ENCODE measurements around the gene RCAN2. TPM values are rescaled to one million over a fixed set of nuclear protein-coding genes. Genes with fewer than 3 reads are reported as not detected.
"Not testable (repeated sequence)": the region's sequence is repeated elsewhere in the genome, so short reads cannot be mapped to it uniquely, and the experiment has no call there.

The RCAN2 gene
- total RNA-seq, 1 experiment from 2014 or later: 4.7 TPM

DNA sequence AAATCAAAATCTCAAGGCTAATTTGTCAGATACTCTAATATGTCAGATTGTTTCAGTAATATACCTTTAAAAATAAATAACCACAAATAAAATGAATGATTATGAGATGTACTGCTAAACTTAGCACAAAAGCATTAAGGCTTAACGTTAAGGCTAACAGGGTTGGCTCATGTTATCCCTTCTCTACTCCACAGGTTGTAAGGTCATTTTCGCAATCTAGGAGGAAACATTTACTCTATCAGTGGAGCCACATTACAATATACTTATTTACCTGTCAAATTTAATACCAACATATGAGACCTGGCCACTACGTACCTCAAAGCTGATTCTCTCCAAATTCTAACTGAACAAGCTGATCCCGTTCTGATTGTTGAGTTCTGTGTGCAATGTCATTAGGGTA, 95.7 kb downstream of the RCAN2 start:
- Histone ChIP-seq H3K4me1 (ENCODE audit: low read length) (no peaks in the 10 kb centered on the region), H4K20me1 (ENCODE audit: insufficient read depth, low read depth, low read length) (no peaks in the 10 kb centered on the region), H3K9ac (ENCODE audit: low read length) (no peak overlapping the region), H3K27ac (ENCODE audit: low read length) (no peak overlapping the region), H3K36me3 (ENCODE audit: insufficient read depth, low read length) (no peaks in the 10 kb centered on the region), H2AFZ (ENCODE audit: low read length) (no peak overlapping the region), H3K27me3 (ENCODE audit: low read length) (no peaks in the 10 kb centered on the region), H3K79me2 (ENCODE audit: low read length) (no peaks in the 10 kb centered on the region), H3K9me2 (replicated peaks; ENCODE audit: insufficient read depth, low read length) (no peaks in the 10 kb centered on the region), H3K4me3 (ENCODE audit: low read length) (no peak overlapping the region), H3K9me3 (ENCODE audit: low read length) (no peaks in the 10 kb centered on the region), H3K4me2 (ENCODE audit: low read depth, low read length, poor library complexity, severe bottlenecking) (no peak overlapping the region)
- no peak for DNase-seq

DNA sequence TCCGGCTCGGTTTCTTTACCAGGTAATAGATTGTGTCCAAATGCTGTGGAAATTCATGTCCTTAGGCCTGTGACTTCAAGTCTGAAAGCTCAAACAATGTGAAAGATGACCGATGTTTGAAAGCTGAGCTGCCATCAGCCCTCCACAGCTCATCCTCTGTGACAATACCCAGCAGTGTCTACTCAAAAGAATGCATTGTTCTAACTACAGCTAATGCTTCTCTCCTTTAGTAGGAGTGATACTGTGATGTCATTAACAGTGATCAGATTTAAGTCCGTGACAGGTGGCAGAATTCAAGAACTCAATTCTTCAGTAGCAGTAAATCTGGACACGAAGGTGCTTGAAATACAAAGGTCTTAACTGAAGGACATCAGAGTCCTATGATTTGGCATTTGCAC, 97.3 kb downstream of the RCAN2 start:
- Histone ChIP-seq H2AFZ (ENCODE audit: low read length) (no peak overlapping the region), H3K27ac (ENCODE audit: low read length) (no peak overlapping the region), H3K9me3 (ENCODE audit: low read length) (no peaks in the 10 kb centered on the region), H3K4me2 (ENCODE audit: low read depth, low read length, poor library complexity, severe bottlenecking) (no peak overlapping the region), H3K27me3 (ENCODE audit: low read length) (no peaks in the 10 kb centered on the region), H3K9me2 (replicated peaks; ENCODE audit: insufficient read depth, low read length) (no peaks in the 10 kb centered on the region), H3K4me1 (ENCODE audit: low read length) (no peaks in the 10 kb centered on the region), H3K9ac (ENCODE audit: low read length) (no peak overlapping the region), H4K20me1 (ENCODE audit: insufficient read depth, low read depth, low read length) (no peaks in the 10 kb centered on the region), H3K79me2 (ENCODE audit: low read length) (no peaks in the 10 kb centered on the region), H3K36me3 (ENCODE audit: insufficient read depth, low read length) (no peaks in the 10 kb centered on the region), H3K4me3 (ENCODE audit: low read length) (no peak overlapping the region)
- no peak for DNase-seq

DNA sequence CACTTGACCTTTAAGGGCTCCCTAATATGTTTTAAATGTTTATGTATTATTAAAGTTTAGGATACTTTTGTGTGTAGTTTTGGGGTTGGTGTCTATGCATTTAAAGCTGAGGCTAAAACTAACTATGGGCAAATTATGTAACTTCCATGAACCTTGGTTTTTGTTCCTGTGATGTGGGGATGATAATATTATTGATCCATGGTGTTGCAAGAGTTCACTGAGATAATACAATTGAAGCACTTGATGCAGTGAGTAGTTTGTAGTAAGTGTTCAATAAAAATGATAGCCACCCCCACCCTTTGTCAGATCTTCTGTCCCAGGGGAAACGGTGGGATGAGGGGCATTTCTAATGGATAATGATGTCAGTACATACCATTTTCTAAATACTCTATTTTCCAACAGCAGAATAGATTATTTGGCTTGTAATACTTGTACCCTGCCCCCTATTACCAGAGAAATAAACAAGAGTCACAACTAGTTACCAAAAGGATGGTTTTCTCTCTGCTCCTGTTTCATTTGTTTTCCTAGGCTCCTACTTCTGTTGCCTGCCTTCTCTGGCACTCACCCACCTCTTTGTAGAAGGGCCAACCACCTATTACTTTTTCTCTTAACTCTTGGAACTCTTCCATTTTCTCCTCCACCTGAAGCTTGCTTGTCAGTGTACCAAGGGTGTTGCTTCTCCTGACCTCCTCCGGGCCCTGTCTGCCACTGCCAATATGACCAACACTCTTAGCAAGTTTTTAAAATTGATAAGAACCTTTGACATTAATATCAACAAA, 97.9 kb downstream of the RCAN2 start:
- no peak overlapping the region for H3K9ac ChIP-seq (ENCODE audit: low read length)
- no peak for DNase-seq
- H3K9me2 ChIP-seq (replicated peaks; ENCODE audit: insufficient read depth, low read length): no peaks in the 10 kb centered on the region
- H2AFZ ChIP-seq (ENCODE audit: low read length): no peak overlapping the region
- no peak overlapping the region for H3K4me3 ChIP-seq (ENCODE audit: low read length)
- no peaks in the 10 kb centered on the region for H3K4me1 ChIP-seq (ENCODE audit: low read length)
- no peaks in the 10 kb centered on the region for H4K20me1 ChIP-seq (ENCODE audit: insufficient read depth, low read depth, low read length)
- no peaks in the 10 kb centered on the region for H3K36me3 ChIP-seq (ENCODE audit: insufficient read depth, low read length)
- H3K9me3 ChIP-seq (ENCODE audit: low read length): no peaks in the 10 kb centered on the region
- H3K27me3 ChIP-seq (ENCODE audit: low read length): no peaks in the 10 kb centered on the region
- H3K27ac ChIP-seq (ENCODE audit: low read length): no peak overlapping the region
- H3K79me2 ChIP-seq (ENCODE audit: low read length): no peaks in the 10 kb centered on the region
- no peak overlapping the region for H3K4me2 ChIP-seq (ENCODE audit: low read depth, low read length, poor library complexity, severe bottlenecking)

DNA sequence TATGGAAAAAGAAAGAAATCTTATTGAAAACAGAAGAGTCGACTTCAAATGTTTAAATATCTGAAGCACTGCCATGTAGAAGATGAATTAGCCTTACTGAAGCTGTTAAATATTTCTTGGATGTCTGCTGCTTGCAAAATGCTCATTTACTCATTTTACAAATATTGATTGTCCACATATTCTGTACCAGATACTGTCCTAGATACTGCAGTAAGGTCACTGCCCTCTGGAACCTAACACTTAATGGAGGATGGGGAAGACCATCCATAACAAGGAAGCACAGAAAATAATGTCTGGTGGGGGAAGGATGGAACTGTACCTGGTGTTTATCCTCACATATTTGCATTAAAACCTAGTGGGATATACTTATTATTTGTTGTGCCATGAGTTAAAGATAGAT, 99.0 kb downstream of the RCAN2 start:
- H3K9me3 ChIP-seq (ENCODE audit: low read length): no peaks in the 10 kb centered on the region
- DNase-seq: no peak
- H3K4me3 ChIP-seq (ENCODE audit: low read length): no peak overlapping the region
- H3K27ac ChIP-seq (ENCODE audit: low read length): no peak overlapping the region
- no peak overlapping the region for H3K4me2 ChIP-seq (ENCODE audit: low read depth, low read length, poor library complexity, severe bottlenecking)
- no peaks in the 10 kb centered on the region for H3K9me2 ChIP-seq (replicated peaks; ENCODE audit: insufficient read depth, low read length)
- H3K9ac ChIP-seq (ENCODE audit: low read length): no peak overlapping the region
- H3K36me3 ChIP-seq (ENCODE audit: insufficient read depth, low read length): no peaks in the 10 kb centered on the region
- no peak overlapping the region for H2AFZ ChIP-seq (ENCODE audit: low read length)
- no peaks in the 10 kb centered on the region for H3K4me1 ChIP-seq (ENCODE audit: low read length)
- no peaks in the 10 kb centered on the region for H4K20me1 ChIP-seq (ENCODE audit: insufficient read depth, low read depth, low read length)
- no peaks in the 10 kb centered on the region for H3K27me3 ChIP-seq (ENCODE audit: low read length)
- no peaks in the 10 kb centered on the region for H3K79me2 ChIP-seq (ENCODE audit: low read length)

DNA sequence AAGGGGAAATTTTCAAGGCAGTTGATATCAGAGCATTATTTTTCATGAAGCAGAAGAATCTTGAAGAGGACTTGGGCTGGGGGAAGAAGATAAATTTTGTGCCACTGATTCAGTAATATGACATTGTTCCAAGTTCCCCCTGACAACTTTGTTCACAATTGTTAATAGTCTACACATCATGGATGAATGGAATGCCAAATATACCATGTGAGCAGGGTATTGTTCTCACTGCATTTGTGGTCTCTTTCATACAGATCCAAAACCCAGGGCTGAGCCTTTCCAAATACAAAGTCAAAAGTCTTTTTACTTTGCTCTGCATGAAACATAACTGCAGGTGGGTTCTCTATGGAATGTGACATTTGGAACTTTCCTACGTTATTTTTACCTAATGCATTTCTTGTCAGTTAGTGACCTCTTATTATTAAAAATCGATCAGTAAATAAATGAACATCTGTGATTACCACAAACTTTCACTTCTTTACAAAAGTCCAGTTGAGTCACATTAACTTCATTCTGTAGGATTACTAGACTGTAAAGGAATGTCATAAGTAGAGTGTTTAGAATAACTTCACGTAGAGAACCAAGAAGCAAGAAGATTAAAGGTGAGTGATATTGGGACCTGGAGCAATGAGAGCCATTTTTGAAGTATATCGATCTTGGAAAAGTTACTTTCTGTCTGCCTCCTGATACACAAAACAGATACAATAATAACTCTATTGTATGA, 100.9 kb downstream of the RCAN2 start:
- H3K9me3 ChIP-seq (ENCODE audit: low read length): no peaks in the 10 kb centered on the region
- H3K36me3 ChIP-seq (ENCODE audit: insufficient read depth, low read length): no peaks in the 10 kb centered on the region
- no peak overlapping the region for H3K9ac ChIP-seq (ENCODE audit: low read length)
- no peaks in the 10 kb centered on the region for H3K27me3 ChIP-seq (ENCODE audit: low read length)
- no peaks in the 10 kb centered on the region for H3K9me2 ChIP-seq (replicated peaks; ENCODE audit: insufficient read depth, low read length)
- DNase-seq: no peak
- no peak overlapping the region for H3K4me3 ChIP-seq (ENCODE audit: low read length)
- H3K27ac ChIP-seq (ENCODE audit: low read length): no peak overlapping the region
- H3K79me2 ChIP-seq (ENCODE audit: low read length): no peaks in the 10 kb centered on the region
- no peak overlapping the region for H3K4me2 ChIP-seq (ENCODE audit: low read depth, low read length, poor library complexity, severe bottlenecking)
- no peak overlapping the region for H2AFZ ChIP-seq (ENCODE audit: low read length)
- peaks cover 7% of the 10 kb centered on the region for H3K4me1 ChIP-seq (ENCODE audit: low read length)
- no peaks in the 10 kb centered on the region for H4K20me1 ChIP-seq (ENCODE audit: insufficient read depth, low read depth, low read length)

DNA sequence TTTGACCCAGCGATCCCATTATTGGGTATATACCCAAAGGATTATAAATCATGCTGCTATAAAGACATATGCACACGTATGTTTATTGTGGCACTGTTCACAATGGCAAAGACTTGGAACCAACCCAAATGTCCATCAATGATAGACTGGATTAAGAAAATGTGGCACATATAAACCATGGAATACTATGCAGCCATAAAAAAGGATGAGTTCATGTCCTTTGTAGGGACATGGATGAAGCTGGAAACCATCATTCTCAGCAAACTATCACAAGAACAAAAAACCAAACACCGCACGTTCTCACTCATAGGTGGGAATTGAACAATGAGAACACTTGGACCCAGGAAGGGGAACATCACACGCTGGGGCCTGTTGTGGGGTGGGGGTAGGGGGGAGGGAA, 103.5 kb downstream of the RCAN2 start:
- not testable (repeated sequence) for DNase-seq; H3K79me2 ChIP-seq (ENCODE audit: low read length); H3K36me3 ChIP-seq (ENCODE audit: insufficient read depth, low read length); H3K27me3 ChIP-seq (ENCODE audit: low read length); H3K4me3 ChIP-seq (ENCODE audit: low read length); H3K9ac ChIP-seq (ENCODE audit: low read length); H3K9me2 ChIP-seq (replicated peaks; ENCODE audit: insufficient read depth, low read length); H2AFZ ChIP-seq (ENCODE audit: low read length); H3K4me2 ChIP-seq (ENCODE audit: low read depth, low read length, poor library complexity, severe bottlenecking); H3K27ac ChIP-seq (ENCODE audit: low read length); H3K9me3 ChIP-seq (ENCODE audit: low read length); H4K20me1 ChIP-seq (ENCODE audit: insufficient read depth, low read depth, low read length)
- H3K4me1 ChIP-seq (ENCODE audit: low read length): peaks cover 29% of the 10 kb centered on the region

DNA sequence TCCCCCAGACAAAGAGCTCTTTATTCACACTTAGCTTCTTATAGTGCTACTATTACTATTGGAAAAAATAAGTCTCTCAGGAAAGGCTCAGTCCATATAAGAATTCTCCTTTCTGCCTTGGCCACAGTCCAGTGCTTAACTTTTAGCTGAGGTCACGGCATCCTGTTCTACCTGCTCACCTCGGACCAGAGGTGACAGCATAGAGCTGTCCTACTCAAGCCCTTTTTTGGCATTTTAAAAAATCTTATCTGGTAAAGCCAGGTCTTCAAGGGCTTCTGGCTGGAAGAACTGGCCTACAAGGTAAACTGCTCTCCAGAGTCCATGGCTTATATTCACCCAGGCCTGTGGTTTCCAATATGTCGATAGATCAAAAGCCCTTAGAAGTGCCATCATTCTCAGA, 109.7 kb downstream of the RCAN2 start:
- Histone ChIP-seq H4K20me1 (ENCODE audit: insufficient read depth, low read depth, low read length) (no peaks in the 10 kb centered on the region), H3K27me3 (ENCODE audit: low read length) (no peaks in the 10 kb centered on the region), H3K9ac (ENCODE audit: low read length) (peak overlapping the region; percentile 40), H3K36me3 (ENCODE audit: insufficient read depth, low read length) (no peaks in the 10 kb centered on the region), H3K4me1 (ENCODE audit: low read length) (peaks cover 91% of the 10 kb centered on the region), H3K4me3 (ENCODE audit: low read length) (no peak overlapping the region), H3K27ac (ENCODE audit: low read length) (peak overlapping the region; percentile 92), H3K4me2 (ENCODE audit: low read depth, low read length, poor library complexity, severe bottlenecking) (peak overlapping the region; percentile 79), H2AFZ (ENCODE audit: low read length) (peak overlapping the region; percentile 41), H3K9me3 (ENCODE audit: low read length) (no peaks in the 10 kb centered on the region), H3K79me2 (ENCODE audit: low read length) (no peaks in the 10 kb centered on the region), H3K9me2 (replicated peaks; ENCODE audit: insufficient read depth, low read length) (no peaks in the 10 kb centered on the region)
- DNase-seq: no peak

DNA sequence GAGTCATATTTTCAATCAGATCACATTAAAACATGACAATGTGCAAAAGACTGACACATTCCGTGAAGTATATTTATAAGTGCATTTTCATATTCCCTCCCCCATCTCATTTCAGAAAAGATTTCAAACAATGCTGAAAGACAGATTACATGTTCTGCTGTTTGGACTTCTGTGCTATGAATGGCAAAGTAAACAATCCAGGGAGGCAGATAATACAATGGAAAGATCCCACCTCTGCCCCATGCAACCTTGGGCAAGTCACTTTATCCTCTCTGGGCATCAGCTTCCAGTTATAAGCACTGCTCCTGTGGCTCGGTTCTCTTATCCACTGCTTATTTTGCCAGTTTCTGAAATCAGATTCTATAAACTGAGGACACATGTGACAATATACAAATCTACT, 110.2 kb downstream of the RCAN2 start:
- Histone ChIP-seq H3K4me2 (ENCODE audit: low read depth, low read length, poor library complexity, severe bottlenecking) (peak overlapping the region; percentile 79), H3K4me3 (ENCODE audit: low read length) (peak overlapping the region; percentile 44), H3K9me2 (replicated peaks; ENCODE audit: insufficient read depth, low read length) (no peaks in the 10 kb centered on the region), H3K27ac (ENCODE audit: low read length) (peak overlapping the region; percentile 92), H3K79me2 (ENCODE audit: low read length) (no peaks in the 10 kb centered on the region), H3K36me3 (ENCODE audit: insufficient read depth, low read length) (no peaks in the 10 kb centered on the region), H3K4me1 (ENCODE audit: low read length) (peaks cover 95% of the 10 kb centered on the region), H3K27me3 (ENCODE audit: low read length) (no peaks in the 10 kb centered on the region), H2AFZ (ENCODE audit: low read length) (peak overlapping the region; percentile 41; the same call in 1 of the 2 replicates), H3K9me3 (ENCODE audit: low read length) (no peaks in the 10 kb centered on the region), H3K9ac (ENCODE audit: low read length) (peak overlapping the region; percentile 40), H4K20me1 (ENCODE audit: insufficient read depth, low read depth, low read length) (no peaks in the 10 kb centered on the region)
- DNase-seq: peak; percentile 69
